Measurements from ENCODE around the gene FAAP24. TPM values are rescaled to one million over a fixed set of nuclear protein-coding genes. Genes with fewer than 3 reads are reported as not detected.

FAAP24 gene, protein sequence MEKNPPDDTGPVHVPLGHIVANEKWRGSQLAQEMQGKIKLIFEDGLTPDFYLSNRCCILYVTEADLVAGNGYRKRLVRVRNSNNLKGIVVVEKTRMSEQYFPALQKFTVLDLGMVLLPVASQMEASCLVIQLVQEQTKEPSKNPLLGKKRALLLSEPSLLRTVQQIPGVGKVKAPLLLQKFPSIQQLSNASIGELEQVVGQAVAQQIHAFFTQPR
- total RNA-seq, result 4.4 and 5.5 TPM in 2 replicates
- 2.0 and 2.3 TPM in 2 replicates for polyA plus RNA-seq
- polyA plus RNA-seq (2011; cell fraction: cytosol; rRNA removed), result 3.9 and 5.1 TPM in 2 replicates
- polyA plus RNA-seq (2011; cell fraction: nucleus; rRNA removed), result 1.5 and 1.7 TPM in 2 replicates
- polyA plus RNA-seq (2012), result 3.1 and 3.3 TPM in 2 replicates
- polyA minus RNA-seq, result 2.0 and 2.4 TPM in 2 replicates
- 9.0 TPM for polyA minus RNA-seq (2011; cell fraction: cytosol; rRNA and poly(A)+ RNA removed)
- polyA minus RNA-seq (2011; cell fraction: nucleus; rRNA and poly(A)+ RNA removed), result 0.77 and 1.2 TPM in 2 replicates
- percentile 44 among the genes with signal in this experiment for Bru-seq, nascent RNA
- percentile 49 among the genes with signal in this experiment for BruChase-seq, experiment 1, labeled RNA remaining after a 6-hour chase
- BruChase-seq, experiment 2, labeled RNA remaining after a 2-hour chase, result percentile 50 among the genes with signal in this experiment
- long read RNA-seq, transcript FAAP24-202 (5 exons, 2,298 nt), result major isoform, 5 of 7 reads
- long read RNA-seq, partial matches to known transcripts, result 0 of 7 reads
- long read RNA-seq, other reads (novel, unspliced or antisense), result 1 of 7 reads

DNA sequence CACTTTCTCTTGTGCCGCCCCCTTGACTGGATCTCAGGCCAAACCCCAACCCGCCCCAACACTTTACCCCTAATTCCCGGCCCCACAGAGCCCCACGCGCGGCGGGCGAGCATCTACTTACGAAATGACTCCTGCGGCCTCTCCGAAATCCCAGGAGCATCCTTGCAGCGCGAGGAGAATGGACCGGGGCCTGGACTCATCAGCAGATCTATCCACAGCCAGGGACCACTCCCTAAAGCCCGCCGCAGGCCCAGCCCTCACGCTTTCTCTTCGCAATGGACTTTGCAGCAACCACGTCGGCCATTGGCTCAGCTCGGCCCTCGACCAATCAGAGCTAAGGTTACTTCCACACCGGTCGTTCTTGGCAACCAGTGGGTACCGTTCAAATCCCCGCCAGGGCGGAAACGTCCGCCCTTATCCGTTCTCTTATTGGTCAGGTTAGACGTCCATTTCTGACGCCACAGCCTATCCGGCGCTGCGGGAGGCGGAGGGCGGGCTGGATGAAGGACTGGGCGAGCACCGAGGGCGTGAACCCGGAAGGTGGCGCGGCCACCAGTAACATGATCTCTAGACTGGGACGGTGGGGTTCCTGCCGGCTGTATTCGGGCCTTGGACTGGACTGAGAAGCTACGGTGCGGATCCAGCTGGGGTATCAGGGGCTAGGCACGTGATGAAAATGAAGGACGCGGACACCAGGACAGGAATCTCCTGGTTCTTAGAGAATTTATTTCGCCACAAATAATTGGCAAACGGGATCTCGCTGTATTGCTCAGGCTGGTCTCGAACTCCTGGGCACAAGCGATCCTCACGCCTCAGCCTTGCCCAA is at the start of gene FAAP24, which contains the start of gene CEP89:
Gene FAAP24 (plus strand): TSS at position 528 of the 826 bp plus-strand sequence. CDS start 955 bp downstream, outside the sequence.
Gene CEP89 (minus strand): TSS at position 244 of the 826 bp plus-strand sequence. CDS start 84 bp downstream, at position 160.
- peak; percentile 98 for FAIRE-seq
- H2AFZ ChIP-seq (ENCODE audit: low read depth, low read length), result peak within 1 kb of the TSS; percentile 98
- H3K4me1 ChIP-seq (ENCODE audit: control insufficient read depth, extremely low read depth, insufficient read depth, low read length), result peaks cover 10% of the 10 kb centered on the region
- no peaks in the 10 kb centered on the region for H4K20me1 ChIP-seq (replicated peaks; ENCODE audit: control insufficient read depth, extremely low read depth, insufficient read depth, low read length)
- TF ChIP-seq POLR2A (IDR thresholded peaks at IDR 0.05; ENCODE audit: low read depth, low read length) (peak; percentile 84), EZH2 (IDR thresholded peaks at IDR 0.05; ENCODE audit: borderline replicate concordance, low read depth, low read length, severe bottlenecking) (no peak), POLR2AphosphoS5 (IDR thresholded peaks at IDR 0.05; ENCODE audit: insufficient read depth, low read depth, low read length) (peak; percentile 43), GATA2 (IDR thresholded peaks at IDR 0.05; ENCODE audit: insufficient read depth, insufficient read length, low read depth, low read length) (no peak)
- TF ChIP-seq, protein P1, sequence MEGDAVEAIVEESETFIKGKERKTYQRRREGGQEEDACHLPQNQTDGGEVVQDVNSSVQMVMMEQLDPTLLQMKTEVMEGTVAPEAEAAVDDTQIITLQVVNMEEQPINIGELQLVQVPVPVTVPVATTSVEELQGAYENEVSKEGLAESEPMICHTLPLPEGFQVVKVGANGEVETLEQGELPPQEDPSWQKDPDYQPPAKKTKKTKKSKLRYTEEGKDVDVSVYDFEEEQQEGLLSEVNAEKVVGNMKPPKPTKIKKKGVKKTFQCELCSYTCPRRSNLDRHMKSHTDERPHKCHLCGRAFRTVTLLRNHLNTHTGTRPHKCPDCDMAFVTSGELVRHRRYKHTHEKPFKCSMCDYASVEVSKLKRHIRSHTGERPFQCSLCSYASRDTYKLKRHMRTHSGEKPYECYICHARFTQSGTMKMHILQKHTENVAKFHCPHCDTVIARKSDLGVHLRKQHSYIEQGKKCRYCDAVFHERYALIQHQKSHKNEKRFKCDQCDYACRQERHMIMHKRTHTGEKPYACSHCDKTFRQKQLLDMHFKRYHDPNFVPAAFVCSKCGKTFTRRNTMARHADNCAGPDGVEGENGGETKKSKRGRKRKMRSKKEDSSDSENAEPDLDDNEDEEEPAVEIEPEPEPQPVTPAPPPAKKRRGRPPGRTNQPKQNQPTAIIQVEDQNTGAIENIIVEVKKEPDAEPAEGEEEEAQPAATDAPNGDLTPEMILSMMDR (IDR thresholded peaks at IDR 0.05; ENCODE audit: extremely low read depth in 1 of 2, insufficient read depth in 1 of 2, low read depth in 1 of 2, low read length in 2 of 2), result no peak
- no TSS peak for BruUV-seq (replicated peaks)
- H3K36me3 ChIP-seq (ENCODE audit: control insufficient read depth in 2 of 2, extremely low read depth in 1 of 2, insufficient read depth in 2 of 2, low read length in 2 of 2), result peaks cover 0 to 9% of the 10 kb centered on the region in 2 experiments
- peak within 1 kb of the TSS; percentile 77 for H3K27ac ChIP-seq (ENCODE audit: insufficient read depth, low read depth, low read length)
- intact Hi-C loops (cut with micrococcal nuclease), result loop anchor here (1.0 to 10.0 kb wide), 5 partner anchors 113 to 405 kb away; partner anchors contain the start of genes ANKRD27, GPATCH1 and RGS9BP
- H3K4me2 ChIP-seq (ENCODE audit: insufficient read depth, low read length), result peak within 1 kb of the TSS; percentile 82
- H3K9me1 ChIP-seq (replicated peaks; ENCODE audit: control insufficient read depth, extremely low read depth, insufficient read depth, low read length), result no peaks in the 10 kb centered on the region
- CTCF ChIA-PET, result interaction anchor here (0.9 to 1.5 kb wide), 2 partner anchors 147 to 212 kb away, joined by 4 to 7 read pairs; no protein-coding TSS in a partner anchor
- no peaks in the 10 kb centered on the region for H3K9me3 ChIP-seq (replicated peaks; ENCODE audit: control insufficient read depth, insufficient read depth, low read length)
- H3K4me3 ChIP-seq (replicated peaks in 1 of 3; ENCODE audit: insufficient read depth in 1 of 3, low read depth in 1 of 3, low read length in 3 of 3), result peak within 1 kb of the TSS; percentile 61 to 97 (median 88)
- POLR2A ChIA-PET, result interaction anchor here (1.6 kb wide), 1 partner anchor 109 kb away, joined by 4 read pairs; the partner anchor contains the start of gene GPATCH1
- peaks cover 33% of the 10 kb centered on the region for H3K79me2 ChIP-seq (ENCODE audit: control insufficient read depth, insufficient read depth, low read length)
- H3K27me3 ChIP-seq (ENCODE audit: control insufficient read depth in 2 of 2, insufficient read depth in 2 of 2, low read length in 2 of 2), result no peaks in the 10 kb centered on the region
- dilution Hi-C loops (cut with MboI; ENCODE audit: extremely low pct_ligation_motif_present, low sequenced_read_pairs), result no loop called here
- DNase-seq (ENCODE audit: low read depth, low spot score), result peak; percentile 100
- H3K9ac ChIP-seq (replicated peaks; ENCODE audit: extremely low read depth, insufficient read depth, low read length), result peak within 1 kb of the TSS; percentile 81

All from endothelial cell of umbilical vein (primary cell).